Ishikawa (cell line): Measurements from ENCODE around the gene MMP17.

ENCODE experiments used
- CREB1 ChIP-seq: IDR thresholded peaks from 2 replicates; pipeline ENCODE4 v1.6.1; 2012; ENCODE audit warnings: low read depth
- EP300 ChIP-seq: IDR thresholded peaks from 2 replicates; pipeline ENCODE4 v1.6.1; 2012; ENCODE audit warnings: borderline replicate concordance
- NFIC ChIP-seq: IDR thresholded peaks from 2 replicates; pipeline ENCODE4 v1.6.1; 2012
- TAF1 ChIP-seq: IDR thresholded peaks from 2 replicates; pipeline ENCODE4 v1.6.1; 2012; ENCODE audit warnings: low read depth, mild to moderate bottlenecking
- YY1 ChIP-seq: IDR thresholded peaks from 2 replicates; pipeline ENCODE4 v1.6.1; 2012; ENCODE audit warnings: low read depth
- ZBTB7A ChIP-seq: IDR thresholded peaks from 2 replicates; pipeline ENCODE4 v1.6.1; 2012; ENCODE audit warnings: low read depth
- TF ChIP-seq, protein P1 (sequence below): IDR thresholded peaks from 2 replicates; pipeline ENCODE4 v1.6.1; 2012; ENCODE audit warnings: low read depth, mild to moderate bottlenecking

DNA sequence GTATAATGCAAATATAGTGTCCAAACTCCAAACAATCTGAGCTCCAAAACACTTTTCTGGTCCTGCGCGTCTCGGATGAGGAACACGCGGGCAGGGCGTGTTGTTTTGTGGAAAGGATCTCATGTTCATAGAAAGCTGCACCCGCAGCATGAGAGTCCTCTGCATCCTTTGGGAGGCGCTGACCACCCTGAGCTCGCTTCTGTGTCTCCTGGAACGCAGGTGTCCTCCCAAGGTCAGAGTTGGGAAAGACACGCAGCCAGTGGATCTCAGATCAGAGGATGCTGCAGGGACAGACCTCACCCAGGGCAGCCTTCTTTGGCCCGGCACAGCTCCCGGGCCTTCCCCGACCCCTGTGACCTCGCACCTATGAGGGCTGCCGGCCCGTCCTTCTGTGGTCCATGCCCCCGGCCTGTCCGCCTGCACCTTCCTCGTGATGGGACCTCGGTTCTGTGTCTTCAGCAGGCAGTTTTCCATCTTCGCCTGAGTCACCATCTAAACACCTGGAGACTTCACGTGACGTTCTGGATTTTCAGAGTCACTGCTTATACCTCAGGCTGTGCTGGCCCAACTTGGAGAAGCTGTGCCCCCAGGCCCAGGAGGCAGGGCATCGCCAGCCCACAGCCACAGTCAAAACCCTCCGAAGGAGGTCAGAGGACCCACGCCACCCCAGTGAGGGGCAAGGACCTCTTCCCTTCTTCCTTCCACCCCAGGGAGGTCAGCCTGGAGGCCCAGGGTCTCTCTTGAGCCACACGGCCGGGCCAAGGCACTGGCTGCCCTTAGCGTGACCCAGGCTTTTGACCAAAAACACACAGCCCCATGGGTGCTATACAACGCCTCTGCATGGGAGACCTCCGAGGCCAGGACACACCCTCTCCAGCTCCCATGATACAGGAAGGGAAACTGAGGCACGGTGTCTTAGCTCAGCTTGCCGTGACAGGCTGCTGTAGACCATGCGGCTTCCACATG, 25.9 kb downstream of the MMP17 start:
- TF ChIP-seq CREB1 (no peak), EP300 (no peak), NFIC (no peak), YY1 (no peak), ZBTB7A (no peak), TAF1 (no peak)
- TF ChIP-seq, protein P1, sequence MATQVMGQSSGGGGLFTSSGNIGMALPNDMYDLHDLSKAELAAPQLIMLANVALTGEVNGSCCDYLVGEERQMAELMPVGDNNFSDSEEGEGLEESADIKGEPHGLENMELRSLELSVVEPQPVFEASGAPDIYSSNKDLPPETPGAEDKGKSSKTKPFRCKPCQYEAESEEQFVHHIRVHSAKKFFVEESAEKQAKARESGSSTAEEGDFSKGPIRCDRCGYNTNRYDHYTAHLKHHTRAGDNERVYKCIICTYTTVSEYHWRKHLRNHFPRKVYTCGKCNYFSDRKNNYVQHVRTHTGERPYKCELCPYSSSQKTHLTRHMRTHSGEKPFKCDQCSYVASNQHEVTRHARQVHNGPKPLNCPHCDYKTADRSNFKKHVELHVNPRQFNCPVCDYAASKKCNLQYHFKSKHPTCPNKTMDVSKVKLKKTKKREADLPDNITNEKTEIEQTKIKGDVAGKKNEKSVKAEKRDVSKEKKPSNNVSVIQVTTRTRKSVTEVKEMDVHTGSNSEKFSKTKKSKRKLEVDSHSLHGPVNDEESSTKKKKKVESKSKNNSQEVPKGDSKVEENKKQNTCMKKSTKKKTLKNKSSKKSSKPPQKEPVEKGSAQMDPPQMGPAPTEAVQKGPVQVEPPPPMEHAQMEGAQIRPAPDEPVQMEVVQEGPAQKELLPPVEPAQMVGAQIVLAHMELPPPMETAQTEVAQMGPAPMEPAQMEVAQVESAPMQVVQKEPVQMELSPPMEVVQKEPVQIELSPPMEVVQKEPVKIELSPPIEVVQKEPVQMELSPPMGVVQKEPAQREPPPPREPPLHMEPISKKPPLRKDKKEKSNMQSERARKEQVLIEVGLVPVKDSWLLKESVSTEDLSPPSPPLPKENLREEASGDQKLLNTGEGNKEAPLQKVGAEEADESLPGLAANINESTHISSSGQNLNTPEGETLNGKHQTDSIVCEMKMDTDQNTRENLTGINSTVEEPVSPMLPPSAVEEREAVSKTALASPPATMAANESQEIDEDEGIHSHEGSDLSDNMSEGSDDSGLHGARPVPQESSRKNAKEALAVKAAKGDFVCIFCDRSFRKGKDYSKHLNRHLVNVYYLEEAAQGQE: no peak
